Right ventricle myocardium superior (tissue), 1 donor: ENCODE data around the gene CBX5. TPM values are rescaled to one million over a fixed set of nuclear protein-coding genes. Genes with fewer than 3 reads are reported as not detected.
A peak's percentile ranks its signal among the peaks of the same experiment; 100 is the strongest.
"Not testable (repeated sequence)": the region's sequence is repeated elsewhere in the genome, so short reads cannot be mapped to it uniquely, and the experiment has no call there.

ENCODE experiments used
- ATAC-seq: fragments of 200-7000 bp; cut with Tn5 transposase; one replicate; pipeline ENCODE4 v1.9.1; 2020; ENCODE audit warnings: mild to moderate bottlenecking; ENCODE audit not compliant: poor library complexity
- DNase-seq: peaks from one replicate; pipeline ENCODE4 v3.0.0-alpha.2; 2020
- intact Hi-C: fragments of 100-400 bp; cut with DNase I; formaldehyde crosslinking; loops from one replicate; pipeline ENCODE4 v1.11.2; 2022
- total RNA-seq: library from RNA; stranded (reverse); fragmentation: NEBNext Ultra II Directional; extraction: Animal tissue kit (Norgen Biotek cat#: 25700); gene quantifications from one replicate; pipeline ENCODE4 v1.2.1, GENCODE V29; 2021
- donor health status: DM: no; HTN: yes; CAD: no; lungs with severe emphysema.

The CBX5 gene
- total RNA-seq, 1 donor from 2014 or later = 41.0 TPM

DNA sequence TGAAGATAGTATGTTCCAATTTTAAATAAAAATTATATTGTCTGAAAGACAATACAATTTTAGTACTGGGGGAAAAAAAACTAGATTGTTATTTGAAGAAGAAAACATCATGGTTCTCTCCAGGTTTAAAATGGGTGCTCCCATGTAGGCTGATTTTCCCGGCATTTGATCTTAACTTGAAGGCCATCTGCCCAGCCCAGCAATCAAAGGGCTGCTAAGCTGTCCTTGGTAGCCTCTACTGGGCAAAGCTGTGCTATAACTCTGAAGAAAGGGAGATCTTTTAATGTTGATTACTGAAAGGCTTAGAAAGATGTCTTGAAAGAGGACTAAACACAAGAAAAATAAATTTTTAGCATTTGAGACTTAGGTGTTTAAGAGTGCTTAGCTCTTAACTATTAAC lies 41.4 kb downstream of the CBX5 start:
- ATAC-seq = no peak
- intact Hi-C loops = no loop called here
- no peak for DNase-seq

GRCh38 chr12:54232790-54233189 lies 47.1 kb downstream of the CBX5 start:
- no peak for ATAC-seq

GRCh38 chr12:54231269-54231668 lies 48.7 kb downstream of the CBX5 start:
- intact Hi-C loops, ATAC-seq, DNase-seq: not testable (repeated sequence)

More at GRCh38 chr12:54232790-54233189, 47.1 kb downstream of the CBX5 start:
- DNase-seq = no peak
- intact Hi-C loops = no loop called here

GRCh38 chr12:54230555-54230954 lies 49.4 kb downstream of the CBX5 start:
- no peak for DNase-seq
- intact Hi-C loops = no loop called here
- no peak for ATAC-seq

DNA sequence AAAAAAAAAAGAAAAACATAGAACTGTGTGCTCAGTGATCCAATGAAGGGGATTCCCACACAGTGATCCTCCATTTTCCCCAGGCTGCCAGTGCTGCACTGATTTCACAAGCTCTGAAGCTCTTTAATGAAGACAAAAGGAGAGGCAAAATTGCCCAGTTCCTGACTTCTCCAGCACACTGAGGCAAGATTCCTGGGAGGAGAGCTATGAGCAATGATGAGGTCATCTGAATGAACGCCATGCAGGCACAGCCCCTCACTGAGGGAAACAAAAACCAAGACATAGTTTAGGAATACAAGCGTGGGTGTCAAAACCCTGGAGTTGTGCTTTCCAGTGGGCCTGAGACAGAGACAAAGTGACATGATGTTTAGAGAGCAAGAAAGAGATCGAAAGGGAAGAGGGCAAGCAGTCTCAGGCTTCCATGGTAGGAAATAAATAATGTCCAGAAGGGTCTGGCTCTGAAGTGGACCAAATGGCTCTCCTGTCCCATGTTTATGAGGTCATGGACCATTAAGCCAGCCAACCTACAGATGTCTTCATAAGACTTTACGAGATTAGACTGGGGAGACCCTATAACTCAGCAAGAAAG lies 50.2 kb downstream of the CBX5 start:
- ATAC-seq (peak; percentile 63), DNase-seq (no peak)
- intact Hi-C loops = no loop called here

- intact Hi-C loops = no loop called here
- DNase-seq = no peak
- no peak for ATAC-seq
Observed at GRCh38 chr12:54228471-54228870, 51.5 kb downstream of the CBX5 start.

GRCh38 chr12:54227927-54228326 lies 52.0 kb downstream of the CBX5 start:
- DNase-seq = not testable (repeated sequence)

DNA sequence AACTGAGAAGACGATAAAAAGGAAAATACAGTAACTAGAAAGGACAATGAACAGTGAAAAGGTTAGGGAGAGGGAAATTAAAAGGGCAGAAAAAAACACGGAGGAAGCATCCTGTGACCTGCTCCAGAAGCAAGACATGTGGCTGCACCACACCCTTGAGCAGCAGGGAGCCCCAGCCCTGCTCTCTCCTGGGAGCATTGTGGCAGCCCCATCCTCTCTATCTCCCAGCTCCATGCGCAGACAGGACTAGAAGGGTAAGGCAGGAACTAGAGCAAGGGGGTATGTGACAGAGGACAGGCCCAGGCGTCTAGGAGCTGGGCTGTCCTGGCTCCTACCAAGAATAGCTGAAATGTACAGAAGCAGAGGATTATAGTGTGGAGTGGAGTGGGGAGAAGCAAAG lies 52.5 kb downstream of the CBX5 start:
- ATAC-seq = no peak
- DNase-seq = no peak
- intact Hi-C loops = no loop called here

More at GRCh38 chr12:54227927-54228326, 52.0 kb downstream of the CBX5 start:
- ATAC-seq, intact Hi-C loops: not testable (repeated sequence)

- no peak for ATAC-seq
- intact Hi-C loops = no loop called here
- no peak for DNase-seq
Observed at GRCh38 chr12:54225666-54226065, 54.3 kb downstream of the CBX5 start.

DNA sequence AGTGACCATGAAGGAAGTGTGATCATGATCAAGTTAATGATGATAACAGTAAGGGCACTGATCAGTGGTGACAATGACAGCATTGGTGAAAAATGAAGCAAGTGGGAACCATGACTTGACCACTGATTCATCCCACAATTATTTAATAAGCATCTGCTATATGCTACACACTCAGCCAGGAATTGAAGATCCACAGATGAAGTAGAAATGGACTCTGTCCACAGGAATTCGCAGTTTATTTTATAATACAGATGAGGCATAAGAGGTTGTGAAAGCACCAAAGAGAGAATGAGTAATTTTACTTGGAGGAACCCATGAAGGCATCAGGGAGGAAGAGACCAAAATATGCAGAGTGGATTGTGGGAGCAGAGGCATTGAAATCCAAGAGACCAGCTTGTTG lies 57.3 kb downstream of the CBX5 start:
- intact Hi-C loops = loop anchor here (5.0 kb wide), 1 partner anchor 55 kb away; no protein-coding TSS in a partner anchor
- DNase-seq (no peak), ATAC-seq (no peak)

DNA sequence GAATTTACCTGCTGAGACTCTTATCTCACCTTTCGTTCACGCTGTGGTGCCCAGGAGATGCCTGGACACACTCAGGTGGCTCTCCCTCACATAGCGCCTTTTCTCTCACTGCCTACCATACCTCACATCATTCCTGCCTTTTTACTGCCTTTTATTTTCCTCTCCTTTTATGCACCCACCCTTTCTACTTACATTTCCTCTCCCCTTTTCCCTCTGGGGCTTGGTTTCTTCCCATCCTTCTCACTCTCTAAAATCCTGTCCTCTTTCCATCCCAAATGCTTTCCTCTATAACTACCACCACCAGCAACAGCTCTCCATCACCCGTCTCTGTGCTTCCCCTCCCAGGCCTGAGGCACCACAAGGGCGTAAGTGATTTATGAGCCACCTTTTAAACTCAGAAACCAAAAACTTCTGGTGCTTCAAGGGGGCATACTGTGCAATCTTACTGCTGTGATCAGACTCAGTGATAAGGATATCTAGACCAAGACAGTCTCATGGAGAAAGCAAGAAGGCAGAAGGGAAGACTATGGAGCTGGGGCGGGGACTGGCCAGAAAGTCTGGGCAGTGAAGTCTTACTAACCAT lies 58.4 kb downstream of the CBX5 start:
- ATAC-seq = no peak
- DNase-seq = no peak
- intact Hi-C loops = loop anchor here (5.0 kb wide), 1 partner anchor 56 kb away; no protein-coding TSS in a partner anchor

DNA sequence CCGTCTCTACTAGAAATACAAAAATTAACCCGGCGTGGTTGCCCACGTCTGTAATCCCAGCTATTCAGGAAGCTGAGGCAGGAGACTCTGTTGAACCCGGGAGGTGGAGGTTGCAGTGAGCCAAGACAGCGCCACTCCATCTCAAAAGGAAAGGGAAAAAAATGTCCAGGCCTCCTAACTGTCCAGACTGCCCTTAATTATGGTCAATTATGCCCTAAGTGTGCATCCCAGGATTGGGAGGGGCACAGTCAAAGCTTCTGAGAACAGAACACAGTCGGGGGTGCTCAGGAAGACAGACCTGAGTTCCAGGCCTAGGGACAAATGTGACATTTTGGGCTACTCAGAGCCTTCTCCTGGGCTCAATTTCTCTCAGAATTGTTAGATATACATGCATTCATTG lies 59.4 kb downstream of the CBX5 start:
- no peak for ATAC-seq
- DNase-seq = no peak
- intact Hi-C loops = loop anchor here (5.0 kb wide), 1 partner anchor 57 kb away; no protein-coding TSS in a partner anchor

- DNase-seq = peak; percentile 65
- intact Hi-C loops = loop anchor here (5.0 kb wide), 1 partner anchor 57 kb away; no protein-coding TSS in a partner anchor
- peak; percentile 69 for ATAC-seq
Observed at GRCh38 chr12:54220092-54220557, 59.8 kb downstream of the CBX5 start.

DNA sequence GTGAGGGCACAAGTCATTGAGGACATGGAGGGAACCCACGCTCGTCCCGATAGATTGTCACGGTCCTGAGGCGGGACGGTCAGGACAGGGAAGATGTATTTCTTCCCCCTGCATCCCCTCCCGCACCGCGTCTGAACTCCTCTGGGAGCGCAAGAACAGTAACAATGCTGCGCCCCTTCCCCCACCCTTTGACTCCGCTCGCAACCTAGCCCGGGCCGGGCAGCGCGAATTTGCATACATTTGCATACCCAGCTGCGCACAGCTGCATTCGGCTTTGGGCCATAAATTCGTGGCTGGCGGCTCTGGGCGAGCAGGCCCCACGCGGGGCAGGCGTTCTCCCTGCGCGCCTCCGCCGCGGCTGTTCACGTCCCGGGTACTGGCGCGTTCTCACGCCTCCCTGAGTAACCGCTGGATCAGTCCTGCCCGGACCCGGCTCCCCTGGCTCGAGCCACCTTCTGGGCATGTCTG lies 62.1 kb downstream of the CBX5 start:
- intact Hi-C loops = loop anchor here (5.0 kb wide), 1 partner anchor 144 kb away; the partner anchor contains the start of gene GPR84
- no peak for DNase-seq
- ATAC-seq = peak; percentile 7

DNA sequence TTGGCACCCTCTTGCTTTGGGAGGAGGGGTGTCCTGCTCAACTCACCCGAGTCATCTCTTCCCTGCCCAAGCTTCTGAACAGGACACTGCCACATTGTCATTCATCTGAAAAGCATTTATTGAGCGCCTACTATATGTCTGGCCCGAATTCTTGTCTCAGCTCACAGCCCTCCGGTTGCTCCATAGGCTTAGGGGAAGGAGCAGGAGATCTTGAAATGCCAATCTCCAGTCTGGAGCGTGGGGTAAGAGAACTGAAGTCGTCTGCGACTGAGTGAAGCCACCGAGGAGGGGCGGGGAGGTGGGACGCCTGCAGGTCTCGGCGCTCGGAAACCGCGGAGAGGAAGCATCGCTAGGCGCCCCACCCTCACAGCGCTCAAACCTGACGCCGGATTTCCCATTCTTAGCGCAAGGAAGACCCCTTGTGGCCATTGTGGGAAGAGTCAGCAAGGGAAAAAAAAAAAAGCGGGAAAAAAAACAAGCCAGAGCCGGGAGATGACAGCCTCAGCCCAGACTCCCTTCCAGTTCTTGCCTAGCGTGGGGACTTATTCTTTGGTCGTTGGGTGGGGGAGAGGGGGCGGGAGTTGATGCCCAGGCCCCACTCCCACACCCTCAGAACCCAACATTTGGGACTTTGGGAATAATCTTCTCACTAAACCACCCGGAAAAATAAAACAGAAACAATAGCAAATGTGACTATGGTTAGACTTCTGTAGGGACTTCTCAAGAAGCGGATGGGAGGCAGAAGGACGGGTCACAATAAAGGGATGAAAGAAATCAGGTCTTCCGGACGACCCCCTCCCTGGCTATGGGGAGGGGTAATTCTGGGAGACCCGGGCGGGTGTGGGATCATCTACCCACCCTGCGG lies 62.9 kb downstream of the CBX5 start:
- intact Hi-C loops = loop anchor here (5.0 kb wide), 1 partner anchor 145 kb away; the partner anchor contains the start of gene GPR84
- DNase-seq (peak; percentile 80), ATAC-seq (peak; percentile 62)

- intact Hi-C loops = loop anchor here (5.0 kb wide), 1 partner anchor 146 kb away; the partner anchor contains the start of gene GPR84
- DNase-seq (peak; percentile 61), ATAC-seq (no peak)
Observed at GRCh38 chr12:54215989-54216796, 63.7 kb downstream of the CBX5 start.

DNA sequence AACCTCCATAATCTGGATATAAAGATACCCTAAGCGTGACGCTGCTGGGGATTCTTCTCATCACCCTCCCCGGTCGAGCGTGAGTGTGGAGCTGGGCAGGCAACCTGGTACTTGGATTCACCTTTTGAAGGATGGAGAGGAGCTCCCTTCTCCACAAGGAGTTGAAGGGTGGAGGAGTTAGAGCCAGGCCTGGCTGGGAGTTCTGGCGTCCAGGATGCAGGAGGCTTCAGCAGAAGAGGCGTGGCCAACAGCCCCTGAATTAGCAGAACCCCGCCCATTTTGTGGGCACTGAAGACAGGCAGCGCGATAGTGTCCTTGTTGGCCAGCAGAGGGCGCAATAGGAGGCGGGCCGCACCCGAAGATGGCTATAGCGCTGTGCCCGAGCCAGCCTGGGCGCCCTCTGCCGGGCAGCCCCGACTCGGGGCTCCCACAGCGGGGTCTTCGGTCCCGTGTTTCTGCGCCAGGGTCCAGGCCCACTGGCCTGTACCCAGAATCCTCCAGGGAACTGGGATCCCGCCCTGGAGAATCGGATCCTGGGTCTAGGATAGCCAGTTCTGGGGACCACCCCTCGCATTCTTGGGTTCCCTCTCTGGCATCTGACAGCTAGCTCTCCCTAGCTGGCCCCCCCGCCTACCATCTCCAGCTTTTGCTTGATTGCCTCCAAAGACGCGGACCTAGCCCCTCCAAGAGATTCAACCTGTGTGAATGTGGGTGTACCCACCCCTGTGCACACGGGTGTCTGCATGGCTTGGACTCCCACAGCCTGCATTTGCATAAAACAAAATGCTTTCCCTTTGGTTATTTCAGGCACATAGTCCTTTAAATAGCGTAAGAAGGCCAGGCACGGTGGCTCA lies 65.1 kb downstream of the CBX5 start:
- intact Hi-C loops = loop anchor here (5.0 kb wide), 1 partner anchor 148 kb away; the partner anchor contains the start of gene GPR84
- DNase-seq (peak; percentile 89), ATAC-seq (peak; percentile 88)
